ENCODE data around the gene TMIGD3.

GRCh38 chr1:111553196-111553595 is 49.8 kb upstream of the TMIGD3 start:
- TF ChIP-seq CTCF (conservative IDR thresholded peaks at IDR 0.05) (no peak), ZFX (IDR thresholded peaks at IDR 0.05) (no peak)
